IPS-15b (cell line): ENCODE measurements around the gene ST6GALNAC6.
A peak's percentile ranks its signal among the peaks of the same experiment; 100 is the strongest.
"Not testable (repeated sequence)": the region's sequence is repeated elsewhere in the genome, so short reads cannot be mapped to it uniquely, and the experiment has no call there.

Experiments used
- H3K27me3 ChIP-seq: one replicate; pipeline ENCODE4 v1.6.1; 2013; ENCODE audit warnings: low read length; ENCODE audit not compliant: control insufficient read depth, insufficient read depth
- H3K36me3 ChIP-seq: one replicate; pipeline ENCODE4 v1.6.1; 2013; ENCODE audit warnings: low read length; ENCODE audit not compliant: control insufficient read depth, insufficient read depth
- H3K4me1 ChIP-seq: one replicate; pipeline ENCODE4 v1.6.1; 2013; ENCODE audit warnings: mild to moderate bottlenecking, low read length; ENCODE audit not compliant: control insufficient read depth, insufficient read depth
- H3K4me3 ChIP-seq: one replicate; pipeline ENCODE4 v1.5.1; 2013; ENCODE audit warnings: low read depth, low read length
- H3K9ac ChIP-seq: one replicate; pipeline ENCODE4 v1.6.1; 2013; ENCODE audit warnings: low read depth, mild to moderate bottlenecking, low read length
- H3K9me3 ChIP-seq: one replicate; pipeline ENCODE4 v1.6.1; 2013; ENCODE audit warnings: mild to moderate bottlenecking, low read length; ENCODE audit not compliant: control insufficient read depth, insufficient read depth

ST6GALNAC6 gene

GRCh38 chr9:127853312-127854183 is 45.9 kb downstream of the ST6GALNAC6 start:
- Histone ChIP-seq H3K36me3 (no peaks in the 10 kb centered on the region), H3K4me3 (no peak overlapping the region), H3K9ac (no peak overlapping the region)

GRCh38 chr9:127852829-127853228 is 46.6 kb downstream of the ST6GALNAC6 start:
- Histone ChIP-seq H3K9me3 (peaks cover 7% of the 10 kb centered on the region), H3K4me3 (no peak overlapping the region), H3K9ac (peak overlapping the region; percentile 5), H3K36me3 (no peaks in the 10 kb centered on the region), H3K27me3 (no peaks in the 10 kb centered on the region), H3K4me1 (no peaks in the 10 kb centered on the region)

More at GRCh38 chr9:127853312-127854183, 45.9 kb downstream of the ST6GALNAC6 start:
- Histone ChIP-seq H3K4me1 (no peaks in the 10 kb centered on the region), H3K9me3 (peaks cover 7% of the 10 kb centered on the region), H3K27me3 (no peaks in the 10 kb centered on the region)

- peaks cover 7% of the 10 kb centered on the region for H3K9me3 ChIP-seq
- no peak overlapping the region for H3K4me3 ChIP-seq
- H3K9ac ChIP-seq = no peak overlapping the region
- no peaks in the 10 kb centered on the region for H3K36me3 ChIP-seq
- H3K27me3 ChIP-seq = no peaks in the 10 kb centered on the region
- H3K4me1 ChIP-seq = no peaks in the 10 kb centered on the region
Measured at GRCh38 chr9:127850286-127850830, 49.0 kb downstream of the ST6GALNAC6 start.

GRCh38 chr9:127848756-127849504 is 50.5 kb downstream of the ST6GALNAC6 start:
- Histone ChIP-seq H3K4me1 (no peaks in the 10 kb centered on the region), H3K9me3 (peaks cover 7% of the 10 kb centered on the region), H3K9ac (no peak overlapping the region), H3K36me3 (no peaks in the 10 kb centered on the region), H3K4me3 (no peak overlapping the region), H3K27me3 (no peaks in the 10 kb centered on the region)

- H3K36me3 ChIP-seq = no peaks in the 10 kb centered on the region
- no peak overlapping the region for H3K4me3 ChIP-seq
- no peaks in the 10 kb centered on the region for H3K27me3 ChIP-seq
- H3K9me3 ChIP-seq = peaks cover 7% of the 10 kb centered on the region
- H3K4me1 ChIP-seq = no peaks in the 10 kb centered on the region
- no peak overlapping the region for H3K9ac ChIP-seq
Measured at GRCh38 chr9:127847833-127848755, 51.3 kb downstream of the ST6GALNAC6 start.

- no peaks in the 10 kb centered on the region for H3K36me3 ChIP-seq
- H3K4me1 ChIP-seq = no peaks in the 10 kb centered on the region
- H3K9ac ChIP-seq = no peak overlapping the region
- peaks cover 7% of the 10 kb centered on the region for H3K9me3 ChIP-seq
- no peaks in the 10 kb centered on the region for H3K27me3 ChIP-seq
- H3K4me3 ChIP-seq = no peak overlapping the region
Measured at GRCh38 chr9:127847178-127847510, 52.3 kb downstream of the ST6GALNAC6 start.

GRCh38 chr9:127846443-127847177 is 52.8 kb downstream of the ST6GALNAC6 start:
- Histone ChIP-seq H3K9ac (no peak overlapping the region), H3K27me3 (no peaks in the 10 kb centered on the region), H3K36me3 (no peaks in the 10 kb centered on the region), H3K4me1 (no peaks in the 10 kb centered on the region), H3K9me3 (peaks cover 7% of the 10 kb centered on the region), H3K4me3 (no peak overlapping the region)

GRCh38 chr9:127845619-127846018 is 53.8 kb downstream of the ST6GALNAC6 start:
- not testable (repeated sequence) for H3K9ac ChIP-seq, H3K9me3 ChIP-seq, H3K27me3 ChIP-seq, H3K4me3 ChIP-seq, H3K4me1 ChIP-seq, H3K36me3 ChIP-seq

GRCh38 chr9:127844821-127845359 is 54.5 kb downstream of the ST6GALNAC6 start:
- no peak overlapping the region for H3K9ac ChIP-seq
- no peaks in the 10 kb centered on the region for H3K36me3 ChIP-seq
- no peak overlapping the region for H3K4me3 ChIP-seq
- H3K27me3 ChIP-seq = no peaks in the 10 kb centered on the region
- H3K9me3 ChIP-seq = peaks cover 7% of the 10 kb centered on the region
- H3K4me1 ChIP-seq = no peaks in the 10 kb centered on the region

GRCh38 chr9:127841087-127841835 is 58.1 kb downstream of the ST6GALNAC6 start:
- H3K4me3 ChIP-seq = no peak overlapping the region
- H3K9me3 ChIP-seq = no peaks in the 10 kb centered on the region
- H3K27me3 ChIP-seq = no peaks in the 10 kb centered on the region
- H3K9ac ChIP-seq = no peak overlapping the region
- H3K36me3 ChIP-seq = no peaks in the 10 kb centered on the region
- H3K4me1 ChIP-seq = no peaks in the 10 kb centered on the region
